SK-N-SH (cell line): Measurements from ENCODE around the gene ETV3. TPM values are rescaled to one million over a fixed set of nuclear protein-coding genes. Genes with fewer than 3 reads are reported as not detected.

Experiments
- CTCF ChIA-PET: fragments of 300-600, 350-600 bp; formaldehyde crosslinking; extraction: SDS; loops from one replicate; lab custom pipeline; 2021; lab: Yijun Ruan, JAX
- POLR2A ChIA-PET: fragments of 350-600 bp; sonication (Branson Sonifier 250); formaldehyde crosslinking; extraction: SDS; loops from one replicate; lab custom pipeline; 2020; ENCODE audit warnings: antibody characterized with exemption, inconsistent platforms; lab: Yijun Ruan, JAX
- DNase-seq: peaks from one replicate; pipeline ENCODE4 v3.0.0; 2012
- H2AFZ ChIP-seq: fragments of 200-600 bp; sonication (generic); 2 replicates; pipeline ENCODE4 v1.8.1; 2016; ENCODE audit warnings: antibody characterized with exemption, mild to moderate bottlenecking, low read depth
- H3F3A ChIP-seq: fragments of 200-600 bp; sonication (generic); replicated peaks from 2 replicates; pipeline ENCODE3; 2016; ENCODE audit warnings: antibody characterized with exemption, mild to moderate bottlenecking; ENCODE audit not compliant: insufficient read depth
- H3K27ac ChIP-seq, 2 experiments: fragments of 200-500 bp in 1 of 2; fragments of 200-600 bp in 1 of 2; sonication (Bioruptor generic) in 1 of 2; sonication (generic), shearing (Covaris generic) in 1 of 2; 2 replicates each; pipeline versions ENCODE4 v1.5.1 to v1.6.1; 2014 to 2016; ENCODE audit warnings: low read depth in 2 of 2, inconsistent platforms in 1 of 2, low read length in 1 of 2, mild to moderate bottlenecking in 1 of 2, mixed read lengths in 1 of 2
- H3K27me3 ChIP-seq: fragments of 200-600 bp; sonication (generic), shearing (Covaris generic); 2 replicates; pipeline ENCODE4 v1.6.1; 2016; ENCODE audit warnings: mixed run types; ENCODE audit not compliant: insufficient read depth
- H3K36me3 ChIP-seq, 2 experiments: fragments of 200-500 bp in 1 of 2; fragments of 200-600 bp in 1 of 2; sonication (Bioruptor generic) in 1 of 2; sonication (generic) in 1 of 2; replicated peaks in 1 of 2; 2 replicates each; pipeline versions ENCODE3 to v1.5.1; 2014 to 2016; ENCODE audit warnings: low read length in 1 of 2, mild to moderate bottlenecking in 1 of 2; ENCODE audit not compliant: insufficient read depth in 2 of 2, control insufficient read depth in 1 of 2
- H3K4me1 ChIP-seq, 2 experiments: fragments of 200-500 bp in 1 of 2; fragments of 200-600 bp in 1 of 2; sonication (Bioruptor generic) in 1 of 2; sonication (generic), shearing (Covaris generic) in 1 of 2; 2 replicates each; pipeline versions ENCODE4 v1.5.1 to v1.6.1; 2014 to 2016; ENCODE audit warnings: low read depth in 1 of 2, low read length in 1 of 2, mixed run types in 1 of 2; ENCODE audit not compliant: insufficient read depth in 2 of 2, control insufficient read depth in 1 of 2
- H3K4me2 ChIP-seq: fragments of 200-600 bp; sonication (generic), shearing (Covaris generic); 2 replicates; pipeline ENCODE4 v1.6.1; 2017; ENCODE audit warnings: mixed run types
- H3K4me3 ChIP-seq, 2 experiments: fragments of 200-500 bp in 1 of 2; fragments of 200-600 bp in 1 of 2; sonication (Bioruptor generic) in 1 of 2; sonication (generic), shearing (Covaris generic) in 1 of 2; 2 replicates each; pipeline versions ENCODE4 v1.5.1 to v1.8.1; 2014 to 2016; ENCODE audit warnings: low read depth in 2 of 2, inconsistent platforms in 1 of 2, low read length in 1 of 2, mild to moderate bottlenecking in 1 of 2, mixed read lengths in 1 of 2, moderate library complexity in 1 of 2
- H3K79me2 ChIP-seq: fragments of 200-600 bp; sonication (generic); 2 replicates; pipeline ENCODE4 v1.8.1; 2017; ENCODE audit warnings: mild to moderate bottlenecking; ENCODE audit not compliant: insufficient read depth
- H3K9ac ChIP-seq: fragments of 200-600 bp; sonication (generic); 2 replicates; pipeline ENCODE4 v1.6.1; 2017; ENCODE audit warnings: mixed run types
- H3K9me2 ChIP-seq: fragments of 200-600 bp; sonication (generic); 2 replicates; pipeline ENCODE4 v1.6.1; 2017; ENCODE audit warnings: mixed run types
- H3K9me3 ChIP-seq: fragments of 200-600 bp; sonication (generic); 2 replicates; pipeline ENCODE4 v1.6.1; 2017; ENCODE audit warnings: mixed run types, mild to moderate bottlenecking, moderate library complexity
- H4K20me1 ChIP-seq: fragments of 200-600 bp; sonication (generic); 2 replicates; pipeline ENCODE4 v1.6.1; 2017; ENCODE audit warnings: mild to moderate bottlenecking, mixed run types; ENCODE audit not compliant: insufficient read depth
- CHD2 ChIP-seq: fragments of 150-350 bp; IDR thresholded peaks from 2 replicates; pipeline ENCODE4 v1.6.1; 2018; ENCODE audit warnings: low read length; ENCODE audit not compliant: partially characterized antibody
- GABPA ChIP-seq: IDR thresholded peaks from 2 replicates; pipeline ENCODE4 v1.4.0; 2012; ENCODE audit warnings: low read depth, mild to moderate bottlenecking
- MEF2A ChIP-seq: IDR thresholded peaks from 2 replicates; pipeline ENCODE4 v1.4.0; 2012; ENCODE audit warnings: low read depth, borderline replicate concordance
- MXI1 ChIP-seq: IDR thresholded peaks from 2 replicates; pipeline ENCODE4 v1.6.1; 2012; ENCODE audit warnings: mild to moderate bottlenecking, low read depth, low read length, improper control_type of control experiment
- RAD21 ChIP-seq: IDR thresholded peaks from 2 replicates; pipeline ENCODE4 v1.6.1; 2012; ENCODE audit warnings: mild to moderate bottlenecking, low read length
- TEAD4 ChIP-seq: IDR thresholded peaks from 2 replicates; pipeline ENCODE4 v1.4.0; 2012; ENCODE audit warnings: mild to moderate bottlenecking, borderline replicate concordance; ENCODE audit not compliant: insufficient read depth
- YY1 ChIP-seq: IDR thresholded peaks from 2 replicates; pipeline ENCODE4 v1.4.0; 2012; ENCODE audit warnings: low read depth, mild to moderate bottlenecking
- WGBS: methylation state at CpG from one replicate; pipeline ENCODE4 v1.1.6; 2017; ENCODE audit warnings: low lambda C conversion rate; 5-methylcytosine and 5-hydroxymethylcytosine counted together
- polyA plus RNA-seq, 3 experiments: library from polyadenylated mRNA; depleted of rRNA; stranded (reverse); fragments of >200 nt; gene quantifications; 2 replicates each; pipeline ENCODE4 v1.2.3, GENCODE V29; 2012
- TF ChIP-seq, protein P1 (sequence below): fragments of 150-350 bp; IDR thresholded peaks from 2 replicates; pipeline ENCODE4 v1.6.1; 2017; ENCODE audit warnings: antibody characterized with exemption, low read length, low read depth, borderline replicate concordance
- TF ChIP-seq, protein P2 (sequence below): IDR thresholded peaks from 2 replicates; pipeline ENCODE4 v1.6.1; 2012; ENCODE audit warnings: mild to moderate bottlenecking, low read depth, low read length, moderate library complexity
- TF ChIP-seq, protein P3 (sequence below): fragments of 200-600 bp; sonication (generic); IDR thresholded peaks from 2 replicates; pipeline ENCODE4 v1.6.1; 2017; ENCODE audit warnings: antibody characterized with exemption, mild to moderate bottlenecking, moderate library complexity
- TF ChIP-seq, protein P4 (sequence below): IDR thresholded peaks from 2 replicates; pipeline ENCODE4 v1.4.0; 2012; ENCODE audit warnings: low read depth

The ETV3 gene
- polyA plus RNA-seq, 1 of the 3 experiments (the other 2 are of a cell fraction) = 5.4 TPM

DNA sequence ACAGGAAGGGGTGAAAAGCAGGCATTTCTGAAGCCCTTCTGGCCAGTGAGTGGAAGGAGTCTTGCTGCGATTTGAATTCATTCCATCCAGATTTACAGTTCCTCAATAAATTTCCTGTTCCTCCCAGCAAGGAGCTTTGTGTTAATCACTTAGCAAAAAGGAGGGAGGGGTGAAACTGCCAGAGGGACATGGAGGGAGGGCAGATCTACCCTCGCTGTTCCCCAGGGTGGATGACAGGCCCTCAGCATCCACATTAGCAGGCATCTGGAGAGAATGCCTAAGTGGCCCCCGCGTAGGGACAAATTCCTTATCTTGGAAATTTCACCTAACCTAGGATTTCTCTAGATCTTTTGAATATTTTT lies 1.2 kb downstream of the ETV3 start:
- H3K27ac ChIP-seq = peak overlapping the region in 1 of 2 experiments; percentile 9; a peak in 1 of 4 replicates
- 4% methylated on average over 4 of the region's 4 CpGs for WGBS
- H4K20me1 ChIP-seq = peaks cover 29% of the 10 kb centered on the region
- H3K36me3 ChIP-seq = peaks cover 38 to 41% of the 10 kb centered on the region in 2 experiments
- TF ChIP-seq, protein P1, sequence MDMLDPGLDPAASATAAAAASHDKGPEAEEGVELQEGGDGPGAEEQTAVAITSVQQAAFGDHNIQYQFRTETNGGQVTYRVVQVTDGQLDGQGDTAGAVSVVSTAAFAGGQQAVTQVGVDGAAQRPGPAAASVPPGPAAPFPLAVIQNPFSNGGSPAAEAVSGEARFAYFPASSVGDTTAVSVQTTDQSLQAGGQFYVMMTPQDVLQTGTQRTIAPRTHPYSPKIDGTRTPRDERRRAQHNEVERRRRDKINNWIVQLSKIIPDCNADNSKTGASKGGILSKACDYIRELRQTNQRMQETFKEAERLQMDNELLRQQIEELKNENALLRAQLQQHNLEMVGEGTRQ = no peak
- TF ChIP-seq MXI1 (no peak), CHD2 (no peak), GABPA (no peak), MEF2A (no peak), TEAD4 (no peak), YY1 (no peak), RAD21 (no peak)
- TF ChIP-seq, protein P2, sequence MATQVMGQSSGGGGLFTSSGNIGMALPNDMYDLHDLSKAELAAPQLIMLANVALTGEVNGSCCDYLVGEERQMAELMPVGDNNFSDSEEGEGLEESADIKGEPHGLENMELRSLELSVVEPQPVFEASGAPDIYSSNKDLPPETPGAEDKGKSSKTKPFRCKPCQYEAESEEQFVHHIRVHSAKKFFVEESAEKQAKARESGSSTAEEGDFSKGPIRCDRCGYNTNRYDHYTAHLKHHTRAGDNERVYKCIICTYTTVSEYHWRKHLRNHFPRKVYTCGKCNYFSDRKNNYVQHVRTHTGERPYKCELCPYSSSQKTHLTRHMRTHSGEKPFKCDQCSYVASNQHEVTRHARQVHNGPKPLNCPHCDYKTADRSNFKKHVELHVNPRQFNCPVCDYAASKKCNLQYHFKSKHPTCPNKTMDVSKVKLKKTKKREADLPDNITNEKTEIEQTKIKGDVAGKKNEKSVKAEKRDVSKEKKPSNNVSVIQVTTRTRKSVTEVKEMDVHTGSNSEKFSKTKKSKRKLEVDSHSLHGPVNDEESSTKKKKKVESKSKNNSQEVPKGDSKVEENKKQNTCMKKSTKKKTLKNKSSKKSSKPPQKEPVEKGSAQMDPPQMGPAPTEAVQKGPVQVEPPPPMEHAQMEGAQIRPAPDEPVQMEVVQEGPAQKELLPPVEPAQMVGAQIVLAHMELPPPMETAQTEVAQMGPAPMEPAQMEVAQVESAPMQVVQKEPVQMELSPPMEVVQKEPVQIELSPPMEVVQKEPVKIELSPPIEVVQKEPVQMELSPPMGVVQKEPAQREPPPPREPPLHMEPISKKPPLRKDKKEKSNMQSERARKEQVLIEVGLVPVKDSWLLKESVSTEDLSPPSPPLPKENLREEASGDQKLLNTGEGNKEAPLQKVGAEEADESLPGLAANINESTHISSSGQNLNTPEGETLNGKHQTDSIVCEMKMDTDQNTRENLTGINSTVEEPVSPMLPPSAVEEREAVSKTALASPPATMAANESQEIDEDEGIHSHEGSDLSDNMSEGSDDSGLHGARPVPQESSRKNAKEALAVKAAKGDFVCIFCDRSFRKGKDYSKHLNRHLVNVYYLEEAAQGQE = no peak
- H3K4me1 ChIP-seq = peaks cover 13 to 33% of the 10 kb centered on the region in 2 experiments; a peak in 3 of 4 replicates
- CTCF ChIA-PET = interaction anchor here (1.6 to 15.8 kb wide), 3 partner anchors 17 to 63 kb away, joined by 5 to 194 read pairs (median 50); no protein-coding TSS in a partner anchor
- H3F3A ChIP-seq = peaks cover 18% of the 10 kb centered on the region
- no peaks in the 10 kb centered on the region for H3K27me3 ChIP-seq
- POLR2A ChIA-PET = no interaction called here
- H3K9ac ChIP-seq = peak overlapping the region; percentile 86
- peak overlapping the region; percentile 89 to 91 for H3K4me3 ChIP-seq
- H3K9me3 ChIP-seq = no peaks in the 10 kb centered on the region
- H3K9me2 ChIP-seq = no peaks in the 10 kb centered on the region
- peak; percentile 45 for DNase-seq
- peak overlapping the region; percentile 98 for H3K4me2 ChIP-seq
- peaks cover 52% of the 10 kb centered on the region for H3K79me2 ChIP-seq
- no peak overlapping the region; the same call in 1 of the 2 replicates for H2AFZ ChIP-seq

DNA sequence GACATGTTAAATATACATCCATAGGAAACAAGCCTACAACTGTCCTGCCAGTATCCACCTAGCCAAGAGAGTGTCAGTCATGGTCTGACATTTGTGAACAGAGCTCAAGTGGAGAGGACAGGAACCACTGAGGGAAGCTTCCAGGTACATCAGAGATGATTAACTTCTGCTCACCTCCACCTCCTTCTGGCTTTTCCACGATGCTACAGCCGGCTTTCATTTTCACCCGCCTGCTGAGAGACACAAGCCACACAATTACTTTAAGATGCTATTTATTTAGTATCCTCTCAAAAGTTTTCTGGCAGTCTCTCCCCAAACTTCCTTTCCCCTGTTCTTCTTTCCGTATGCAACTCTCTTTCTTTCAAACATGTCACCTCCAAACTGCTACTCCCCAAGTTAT lies 2.1 kb downstream of the ETV3 start:
- Histone ChIP-seq H3K27me3 (no peaks in the 10 kb centered on the region), H3K79me2 (peaks cover 56% of the 10 kb centered on the region), H3K36me3 (peaks cover 45 to 48% of the 10 kb centered on the region in 2 experiments), H2AFZ (no peak overlapping the region), H3F3A (peaks cover 18% of the 10 kb centered on the region), H3K27ac (no peak overlapping the region), H3K9me2 (no peaks in the 10 kb centered on the region), H3K4me1 (peaks cover 13 to 30% of the 10 kb centered on the region in 2 experiments; a peak in 3 of 4 replicates), H3K4me3 (no peak overlapping the region; a peak in 1 of 4 replicates), H4K20me1 (peaks cover 29% of the 10 kb centered on the region), H3K9ac (peak overlapping the region; percentile 86; the same call in 1 of the 2 replicates), H3K4me2 (peak overlapping the region; percentile 98), H3K9me3 (no peaks in the 10 kb centered on the region)
- DNase-seq = no peak
- TF ChIP-seq, protein P3, sequence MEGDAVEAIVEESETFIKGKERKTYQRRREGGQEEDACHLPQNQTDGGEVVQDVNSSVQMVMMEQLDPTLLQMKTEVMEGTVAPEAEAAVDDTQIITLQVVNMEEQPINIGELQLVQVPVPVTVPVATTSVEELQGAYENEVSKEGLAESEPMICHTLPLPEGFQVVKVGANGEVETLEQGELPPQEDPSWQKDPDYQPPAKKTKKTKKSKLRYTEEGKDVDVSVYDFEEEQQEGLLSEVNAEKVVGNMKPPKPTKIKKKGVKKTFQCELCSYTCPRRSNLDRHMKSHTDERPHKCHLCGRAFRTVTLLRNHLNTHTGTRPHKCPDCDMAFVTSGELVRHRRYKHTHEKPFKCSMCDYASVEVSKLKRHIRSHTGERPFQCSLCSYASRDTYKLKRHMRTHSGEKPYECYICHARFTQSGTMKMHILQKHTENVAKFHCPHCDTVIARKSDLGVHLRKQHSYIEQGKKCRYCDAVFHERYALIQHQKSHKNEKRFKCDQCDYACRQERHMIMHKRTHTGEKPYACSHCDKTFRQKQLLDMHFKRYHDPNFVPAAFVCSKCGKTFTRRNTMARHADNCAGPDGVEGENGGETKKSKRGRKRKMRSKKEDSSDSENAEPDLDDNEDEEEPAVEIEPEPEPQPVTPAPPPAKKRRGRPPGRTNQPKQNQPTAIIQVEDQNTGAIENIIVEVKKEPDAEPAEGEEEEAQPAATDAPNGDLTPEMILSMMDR = 0 out of 2 replicates have a peak, but pooled peaks have one; percentile 9
- TF ChIP-seq, protein P4, sequence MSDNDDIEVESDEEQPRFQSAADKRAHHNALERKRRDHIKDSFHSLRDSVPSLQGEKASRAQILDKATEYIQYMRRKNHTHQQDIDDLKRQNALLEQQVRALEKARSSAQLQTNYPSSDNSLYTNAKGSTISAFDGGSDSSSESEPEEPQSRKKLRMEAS = no peak
- CTCF ChIA-PET = interaction anchor here (0.9 to 15.8 kb wide), 5 partner anchors 10 to 92 kb away, joined by 3 to 194 read pairs (median 4); no protein-coding TSS in a partner anchor
- POLR2A ChIA-PET = no interaction called here
- 54% methylated on average over 4 of the region's 4 CpGs for WGBS
